HUES48 (cell line): ENCODE data around the gene LRFN5.

Source experiments
- H3K27ac ChIP-seq: one replicate; pipeline ENCODE4 v1.7.0; 2013; ENCODE audit warnings: low read depth, low read length, inconsistent platforms
- H3K27me3 ChIP-seq: 2 replicates; pipeline ENCODE4 v1.6.1; 2013; ENCODE audit warnings: mild to moderate bottlenecking, low read length; ENCODE audit not compliant: control insufficient read depth, insufficient read depth
- H3K36me3 ChIP-seq: 2 replicates; pipeline ENCODE4 v1.6.1; 2013; ENCODE audit warnings: low read length; ENCODE audit not compliant: control insufficient read depth, insufficient read depth
- H3K4me1 ChIP-seq: 2 replicates; pipeline ENCODE4 v1.6.1; 2013; ENCODE audit warnings: mild to moderate bottlenecking, low read length; ENCODE audit not compliant: control insufficient read depth, insufficient read depth
- H3K4me3 ChIP-seq: 2 replicates; pipeline ENCODE4 v1.5.1; 2013; ENCODE audit warnings: mild to moderate bottlenecking, low read depth, low read length
- H3K9ac ChIP-seq: 2 replicates; pipeline ENCODE4 v1.6.1; 2013; ENCODE audit warnings: mild to moderate bottlenecking, low read depth, low read length, moderate library complexity
- H3K9me3 ChIP-seq: 2 replicates; pipeline ENCODE4 v1.6.1; 2013; ENCODE audit warnings: low read length; ENCODE audit not compliant: control insufficient read depth, insufficient read depth

The LRFN5 gene

DNA sequence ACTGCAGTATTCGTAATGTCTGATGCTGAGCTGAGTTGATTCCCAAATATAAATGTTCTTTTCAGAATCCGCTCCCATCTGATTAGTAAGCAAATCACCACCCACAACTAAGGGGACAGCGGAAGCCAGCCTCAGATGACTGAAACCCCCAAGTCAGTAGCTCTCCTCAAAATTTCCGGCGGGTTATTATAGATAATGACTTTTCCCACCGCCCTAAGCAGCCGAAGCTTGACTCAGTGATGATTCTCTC lies 469 bp upstream of the LRFN5 start:
- H3K9ac ChIP-seq: no peak overlapping the region
- H3K4me3 ChIP-seq: peak overlapping the region; percentile 91
- H3K27ac ChIP-seq: no peak overlapping the region

DNA sequence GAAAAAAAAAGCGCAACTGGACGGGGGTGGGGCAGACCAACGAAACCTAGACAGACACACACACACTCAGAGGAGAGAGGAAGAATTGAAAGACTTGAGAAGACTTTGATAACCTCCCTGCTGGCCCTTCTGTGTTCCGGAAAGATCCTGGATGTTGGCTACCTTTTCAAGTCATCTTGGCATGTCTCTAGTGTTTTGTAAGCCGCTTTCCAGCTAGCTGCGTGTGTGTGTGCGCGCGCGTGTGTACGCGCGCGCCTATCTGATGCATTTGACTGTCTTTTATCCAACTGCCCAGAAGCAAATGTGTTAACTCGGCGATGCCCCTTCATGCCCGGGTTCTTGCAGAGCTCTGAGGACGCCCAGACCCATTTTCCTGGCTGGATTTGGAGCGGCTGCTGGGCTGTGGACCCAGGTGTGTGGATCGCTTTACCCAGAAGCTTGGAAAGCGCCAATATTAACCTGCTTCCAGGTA lies 664 bp downstream of the LRFN5 start:
- H3K4me3 ChIP-seq: peak overlapping the region; percentile 91

More for the DNA sequence above, 469 bp upstream of the LRFN5 start:
- Histone ChIP-seq H3K9me3 (no peaks in the 10 kb centered on the region), H3K27me3 (peaks cover 78% of the 10 kb centered on the region), H3K36me3 (no peaks in the 10 kb centered on the region), H3K4me1 (peaks cover 53% of the 10 kb centered on the region)

DNA sequence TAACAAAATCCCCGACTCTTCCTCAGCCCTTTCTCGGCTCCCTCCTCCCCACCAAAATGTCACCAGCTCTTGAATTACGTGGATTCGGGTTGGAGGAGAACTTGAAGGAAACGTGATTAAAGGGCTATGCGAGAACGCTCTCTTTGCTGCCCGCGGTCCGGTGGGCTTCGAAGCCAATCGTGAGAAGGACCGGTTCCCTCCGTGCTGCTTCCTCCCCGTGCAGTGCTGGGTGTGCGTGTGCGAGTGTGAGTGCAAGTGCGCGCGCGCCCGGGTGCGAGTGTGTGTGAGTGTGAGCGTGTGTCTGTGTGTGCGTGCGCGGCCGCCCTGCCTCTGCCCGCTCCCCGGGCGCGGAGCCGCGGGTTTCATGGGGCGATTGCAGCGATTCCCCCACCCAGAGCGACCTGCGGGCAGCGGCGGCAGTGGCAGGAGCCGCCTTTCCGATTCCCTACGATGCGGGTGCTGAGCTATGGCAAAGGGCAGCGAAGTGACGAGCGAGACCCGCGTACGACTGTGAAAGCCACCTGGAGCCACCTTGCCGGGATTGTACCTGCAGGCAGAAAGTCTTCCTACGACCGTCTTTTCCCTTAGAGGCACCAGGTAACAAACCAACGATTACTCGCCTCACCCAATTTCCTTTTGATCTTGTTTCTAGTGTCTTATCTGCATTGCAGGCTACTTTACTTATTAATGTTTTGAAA lies 1.4 kb downstream of the LRFN5 start:
- Histone ChIP-seq H3K4me3 (peak overlapping the region; percentile 91), H3K27ac (no peak overlapping the region), H3K4me1 (peaks cover 38% of the 10 kb centered on the region), H3K36me3 (no peaks in the 10 kb centered on the region), H3K27me3 (peaks cover 79% of the 10 kb centered on the region), H3K9me3 (no peaks in the 10 kb centered on the region), H3K9ac (no peak overlapping the region; the same call in 1 of the 2 replicates)

More for the DNA sequence above, 664 bp downstream of the LRFN5 start:
- Histone ChIP-seq H3K9ac (no peak overlapping the region), H3K4me1 (peaks cover 46% of the 10 kb centered on the region), H3K36me3 (no peaks in the 10 kb centered on the region), H3K9me3 (no peaks in the 10 kb centered on the region), H3K27me3 (peaks cover 80% of the 10 kb centered on the region), H3K27ac (no peak overlapping the region)

DNA sequence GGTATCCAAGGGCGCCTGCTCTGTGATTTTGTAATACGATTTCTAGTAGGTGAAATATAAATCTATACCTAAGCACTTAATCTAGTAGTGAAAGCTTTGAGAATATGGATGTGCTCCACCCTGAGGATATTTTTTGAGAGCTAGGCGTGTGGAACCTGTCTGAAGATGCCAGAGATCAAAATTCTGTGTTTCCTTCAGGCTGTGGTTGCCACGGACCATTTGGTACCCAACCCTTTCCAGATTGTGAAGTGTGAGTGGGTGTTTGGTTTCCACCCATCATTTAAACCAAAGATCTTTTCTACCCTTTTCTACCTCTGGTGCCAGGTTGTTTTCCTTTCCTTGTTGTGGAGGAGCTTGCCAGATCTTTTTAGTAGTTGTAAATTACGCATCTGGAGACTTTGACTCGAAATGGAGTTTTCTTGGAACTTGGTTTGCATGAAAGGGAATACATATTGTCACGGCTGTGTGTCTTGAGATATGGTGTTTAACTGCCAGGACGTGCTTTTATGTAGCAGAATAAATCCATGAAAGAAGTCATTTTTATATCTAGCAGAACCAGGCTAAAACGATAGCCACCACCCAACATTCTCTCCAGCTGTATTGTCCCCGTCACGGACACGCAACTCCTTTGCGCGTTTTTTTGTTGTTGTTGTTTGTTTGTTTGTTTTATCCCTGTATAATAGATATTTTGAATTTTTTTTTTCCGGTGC lies 2.2 kb downstream of the LRFN5 start:
- peaks cover 73% of the 10 kb centered on the region for H3K27me3 ChIP-seq
- no peak overlapping the region for H3K9ac ChIP-seq
- no peak overlapping the region for H3K27ac ChIP-seq
- H3K36me3 ChIP-seq: no peaks in the 10 kb centered on the region
- H3K4me3 ChIP-seq: peak overlapping the region; percentile 91
- H3K9me3 ChIP-seq: no peaks in the 10 kb centered on the region
- peaks cover 32% of the 10 kb centered on the region for H3K4me1 ChIP-seq

DNA sequence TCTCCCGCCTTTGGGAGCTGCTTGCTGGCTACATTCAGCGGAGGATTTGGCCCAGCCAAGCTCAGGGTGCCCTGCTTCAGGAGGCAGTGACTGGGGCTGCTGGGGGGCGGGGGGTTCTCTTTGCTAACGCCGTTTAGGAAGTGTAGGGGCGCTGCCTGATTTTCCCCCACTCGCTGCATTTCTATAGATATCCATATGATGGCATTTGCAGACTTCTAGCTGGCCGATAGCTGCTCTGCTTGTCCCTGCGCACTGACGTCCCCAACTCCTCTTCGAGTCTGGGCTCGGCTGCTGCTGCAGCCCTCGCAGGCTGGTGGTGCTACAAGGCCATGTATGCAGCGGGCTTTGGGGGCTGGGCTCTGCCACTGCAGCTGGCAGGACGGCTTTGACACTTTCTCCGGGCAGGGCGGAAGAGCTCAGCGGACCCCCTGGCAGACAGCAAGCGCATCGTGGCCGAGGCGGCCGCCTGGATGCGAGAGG lies 3.1 kb downstream of the LRFN5 start:
- Histone ChIP-seq H3K27me3 (peaks cover 63% of the 10 kb centered on the region), H3K9me3 (no peaks in the 10 kb centered on the region), H3K36me3 (no peaks in the 10 kb centered on the region), H3K9ac (no peak overlapping the region), H3K27ac (no peak overlapping the region), H3K4me1 (peaks cover 23% of the 10 kb centered on the region), H3K4me3 (peak overlapping the region; percentile 91)

DNA sequence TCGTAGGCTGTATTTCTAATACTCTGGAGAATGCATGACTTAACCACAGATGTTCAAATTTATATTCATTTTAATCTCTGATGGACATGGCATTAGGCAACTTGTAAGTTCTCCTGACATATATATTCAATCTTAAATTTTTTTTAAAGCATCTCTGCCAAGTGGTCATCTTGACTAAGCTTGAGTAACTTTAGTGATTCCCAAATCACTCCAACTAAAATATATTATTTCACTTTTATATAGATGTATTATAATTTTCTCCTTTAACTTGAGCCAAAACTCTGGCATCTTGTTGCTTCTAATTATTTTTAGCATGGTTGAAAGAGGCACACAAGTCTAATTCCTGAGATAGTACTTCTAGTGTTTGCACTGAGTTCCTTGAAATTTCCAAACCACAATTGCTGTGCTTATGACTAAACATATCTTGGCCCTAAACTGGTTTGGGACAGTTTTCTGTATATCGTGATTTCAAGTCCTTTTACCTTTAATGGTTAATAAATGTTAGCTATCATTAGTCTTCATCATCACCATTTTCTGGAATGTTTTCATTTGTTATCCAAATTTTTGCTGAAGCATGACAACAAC lies 8.4 kb downstream of the LRFN5 start:
- no peak overlapping the region for H3K9ac ChIP-seq
- H3K27ac ChIP-seq: no peak overlapping the region
- no peaks in the 10 kb centered on the region for H3K9me3 ChIP-seq
- peaks cover 13% of the 10 kb centered on the region for H3K27me3 ChIP-seq
- no peaks in the 10 kb centered on the region for H3K36me3 ChIP-seq
- H3K4me1 ChIP-seq: peaks cover 3% of the 10 kb centered on the region
- H3K4me3 ChIP-seq: no peak overlapping the region

DNA sequence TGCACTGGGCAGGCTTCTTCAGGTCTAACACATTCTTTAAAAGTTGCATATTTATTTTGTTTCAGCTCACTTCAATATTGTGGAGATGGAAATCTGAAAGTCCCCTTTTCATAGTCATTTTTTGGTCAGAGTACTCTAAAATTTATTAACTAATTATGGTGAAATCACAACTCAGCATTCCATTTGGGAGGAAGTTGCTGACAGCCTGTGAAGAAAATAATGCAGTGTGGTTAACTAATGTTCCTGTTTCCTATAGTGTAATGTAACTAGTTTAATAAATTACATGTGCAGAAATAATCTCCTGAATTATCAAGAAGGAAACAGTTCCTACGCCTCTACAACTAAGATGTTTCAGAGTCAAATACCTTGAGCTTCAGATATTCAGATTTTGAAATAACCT lies 17.1 kb downstream of the LRFN5 start:
- Histone ChIP-seq H3K9me3 (no peaks in the 10 kb centered on the region), H3K27ac (no peak overlapping the region), H3K27me3 (no peaks in the 10 kb centered on the region), H3K4me3 (no peak overlapping the region), H3K9ac (no peak overlapping the region), H3K4me1 (peaks cover 8% of the 10 kb centered on the region; the same call in 1 of the 2 replicates), H3K36me3 (no peaks in the 10 kb centered on the region)

DNA sequence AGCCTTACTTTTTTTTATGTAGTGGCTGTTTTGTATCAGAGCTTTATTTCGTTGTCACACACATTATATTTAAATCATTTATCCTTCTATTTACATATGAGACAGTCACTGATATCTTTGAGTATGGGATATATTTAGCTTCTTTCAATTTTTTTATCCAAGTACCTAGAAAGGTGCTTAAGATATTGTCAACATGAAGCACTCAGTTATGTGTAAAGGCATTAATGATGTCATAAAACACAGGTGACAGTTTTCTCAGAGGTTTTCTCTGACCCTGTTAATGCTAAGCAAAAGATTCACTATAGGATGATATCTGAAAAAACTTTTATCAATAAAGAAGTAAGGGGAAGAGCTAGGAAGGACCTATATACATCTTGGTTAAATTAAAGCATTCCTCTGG lies 23.2 kb downstream of the LRFN5 start:
- H3K4me3 ChIP-seq: no peak overlapping the region
- H3K27ac ChIP-seq: no peak overlapping the region
- no peaks in the 10 kb centered on the region for H3K36me3 ChIP-seq
- H3K27me3 ChIP-seq: no peaks in the 10 kb centered on the region
- H3K4me1 ChIP-seq: no peaks in the 10 kb centered on the region; the same call in 1 of the 2 replicates
- no peak overlapping the region for H3K9ac ChIP-seq
- no peaks in the 10 kb centered on the region for H3K9me3 ChIP-seq

DNA sequence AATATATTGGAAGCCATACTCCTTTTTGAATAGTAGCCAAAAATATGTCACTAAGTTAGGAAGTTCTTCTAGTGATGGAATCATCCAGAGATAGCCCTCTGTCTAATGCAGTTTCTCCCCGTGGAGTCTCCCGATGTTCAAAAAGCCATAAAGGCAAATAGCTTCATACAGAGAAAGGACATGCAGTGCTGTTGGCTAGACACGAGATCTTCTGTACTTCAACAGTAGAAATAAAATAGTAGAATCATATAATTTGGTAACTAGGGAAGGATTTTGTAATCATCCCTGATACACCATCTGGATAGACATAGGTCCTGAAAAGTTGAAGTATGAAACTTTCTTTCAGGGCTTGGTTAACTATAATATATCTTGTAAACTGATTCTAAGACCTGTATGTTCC lies 27.6 kb downstream of the LRFN5 start:
- Histone ChIP-seq H3K27me3 (no peaks in the 10 kb centered on the region), H3K4me1 (no peaks in the 10 kb centered on the region; the same call in 1 of the 2 replicates), H3K9ac (no peak overlapping the region), H3K9me3 (no peaks in the 10 kb centered on the region), H3K27ac (no peak overlapping the region), H3K4me3 (no peak overlapping the region), H3K36me3 (no peaks in the 10 kb centered on the region)

DNA sequence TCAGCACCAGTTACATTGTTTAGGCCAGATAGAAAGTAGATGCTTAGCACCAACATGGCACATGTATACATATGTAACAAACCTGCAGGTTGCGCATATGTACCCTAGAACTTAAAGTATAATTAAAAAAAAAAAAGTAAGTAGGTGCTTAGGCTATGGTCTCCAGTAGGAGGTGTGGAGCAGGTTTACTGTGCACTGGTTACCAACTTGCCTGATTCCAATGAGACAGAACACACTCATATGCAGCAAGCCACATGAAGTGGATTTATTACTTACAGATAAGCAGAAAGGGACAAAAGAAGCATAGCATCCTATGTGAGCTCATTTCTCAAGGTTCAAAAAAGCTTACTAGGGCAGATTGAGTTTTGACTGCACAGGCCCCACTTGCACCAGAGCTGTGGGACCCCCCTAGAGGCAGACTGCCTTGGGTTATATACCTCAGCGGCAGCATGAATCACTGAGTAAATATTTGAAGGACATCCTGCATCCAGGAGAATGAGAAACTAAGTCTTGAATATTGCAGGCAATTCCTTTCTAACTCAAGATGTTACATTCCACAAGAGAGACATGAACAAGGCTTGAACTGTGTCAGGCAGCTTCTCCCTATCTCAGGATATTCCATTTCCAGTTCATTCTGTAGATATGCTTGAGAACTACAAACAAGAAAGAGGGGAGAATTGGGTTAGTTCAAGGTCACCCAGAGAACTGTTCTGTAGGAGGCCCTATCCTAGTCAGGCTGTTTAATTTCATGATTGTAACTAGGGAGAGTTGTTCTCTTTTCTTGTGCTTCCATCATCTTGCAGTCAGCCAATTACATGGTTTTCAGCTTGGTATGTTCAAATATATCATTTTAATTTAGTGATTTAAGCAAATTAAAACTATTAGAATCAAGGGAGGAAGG lies 30.1 kb downstream of the LRFN5 start:
- Histone ChIP-seq H3K27ac (no peak overlapping the region), H3K27me3 (no peaks in the 10 kb centered on the region), H3K9me3 (no peaks in the 10 kb centered on the region), H3K4me3 (no peak overlapping the region), H3K4me1 (peaks cover 2% of the 10 kb centered on the region), H3K36me3 (no peaks in the 10 kb centered on the region), H3K9ac (no peak overlapping the region)
